Endothelial cell of umbilical vein (primary cell): ENCODE measurements around the gene DNAH6. TPM values are rescaled to one million over a fixed set of nuclear protein-coding genes. Genes with fewer than 3 reads are reported as not detected.

Experiments
- BruUV-seq: library from RNA; stranded (reverse); fragments of 400-500 nt; replicated peaks from 2 replicates; lab custom pipeline; 2021; lab: Mats Ljungman, UMichigan
- CTCF ChIA-PET: fragments of 300-600, 350-600 bp; sonication (Branson Sonifier 250); formaldehyde crosslinking; loops from one replicate; lab custom pipeline; 2021; ENCODE audit warnings: antibody characterized with exemption, inconsistent platforms; lab: Charles Lee
- POLR2A ChIA-PET: fragments of 300-600, 350-600 bp; sonication (Branson Sonifier 250); formaldehyde crosslinking; loops from one replicate; lab custom pipeline; 2021; ENCODE audit warnings: antibody characterized with exemption, inconsistent platforms; lab: Charles Lee
- DNase-seq: peaks from one replicate; pipeline ENCODE4 v3.0.0-alpha.2; 2011; ENCODE audit warnings: low read depth, low spot score
- FAIRE-seq: peaks from 2 replicates; lab custom pipeline; 2011; peaks lifted over from hg19 to GRCh38; lab: Jason Lieb, UNC
- H2AFZ ChIP-seq: 2 replicates; pipeline ENCODE4 v1.6.0; 2012; ENCODE audit warnings: low read depth, low read length, control low read depth, inconsistent platforms
- H3K27ac ChIP-seq: 2 replicates; pipeline ENCODE4 v1.5.1; 2011; ENCODE audit warnings: low read depth, mild to moderate bottlenecking, control low read depth, low read length, moderate library complexity; ENCODE audit not compliant: insufficient read depth
- H3K27me3 ChIP-seq, 2 experiments: 2 replicates each; pipeline versions ENCODE4 v1.6.0 to v1.6.1; 2011; ENCODE audit warnings: low read length in 2 of 2, mixed read lengths in 1 of 2; ENCODE audit not compliant: control insufficient read depth in 2 of 2, insufficient read depth in 2 of 2
- H3K36me3 ChIP-seq, 2 experiments: 2 replicates in 1 of 2; 3 replicates in 1 of 2; pipeline ENCODE4 v1.5.1; 2011; ENCODE audit warnings: low read length in 2 of 2, mild to moderate bottlenecking in 1 of 2, moderate library complexity in 1 of 2; ENCODE audit not compliant: control insufficient read depth in 2 of 2, insufficient read depth in 2 of 2; ENCODE audit errors: extremely low read depth in 1 of 2
- H3K4me1 ChIP-seq: 3 replicates; pipeline ENCODE4 v1.5.1; 2011; ENCODE audit warnings: mild to moderate bottlenecking, low read length; ENCODE audit not compliant: control insufficient read depth, insufficient read depth; ENCODE audit errors: extremely low read depth
- H3K4me2 ChIP-seq: 2 replicates; pipeline ENCODE4 v1.6.1; 2011; ENCODE audit warnings: low read length, control low read depth, mixed read lengths; ENCODE audit not compliant: insufficient read depth
- H3K4me3 ChIP-seq, 3 experiments: fragments of 200-600 bp in 1 of 3; sonication (generic), shearing (Covaris generic) in 1 of 3; replicated peaks in 1 of 3; 2 replicates each; pipeline ENCODE4 v1.5.1; 2011 to 2016; ENCODE audit warnings: control low read depth in 3 of 3, low read length in 3 of 3, mild to moderate bottlenecking in 2 of 3, inconsistent platforms in 1 of 3, low read depth in 1 of 3, moderate library complexity in 1 of 3; ENCODE audit not compliant: insufficient read depth in 1 of 3
- H3K79me2 ChIP-seq: 2 replicates; pipeline ENCODE4 v1.6.0; 2012; ENCODE audit warnings: low read length, inconsistent platforms; ENCODE audit not compliant: control insufficient read depth, insufficient read depth
- H3K9ac ChIP-seq: replicated peaks from 2 replicates; pipeline ENCODE3; 2011; ENCODE audit warnings: low read length, control low read depth; ENCODE audit not compliant: insufficient read depth; ENCODE audit errors: extremely low read depth
- H3K9me1 ChIP-seq: replicated peaks from 3 replicates; pipeline ENCODE4 v1.6.0; 2011; ENCODE audit warnings: mild to moderate bottlenecking, low read length; ENCODE audit not compliant: control insufficient read depth, insufficient read depth; ENCODE audit errors: extremely low read depth
- H3K9me3 ChIP-seq: replicated peaks from 2 replicates; pipeline ENCODE4 v1.5.1; 2012; ENCODE audit warnings: low read length, inconsistent platforms; ENCODE audit not compliant: control insufficient read depth, insufficient read depth
- H4K20me1 ChIP-seq: replicated peaks from 2 replicates; pipeline ENCODE3; 2011; ENCODE audit warnings: mild to moderate bottlenecking, low read length; ENCODE audit not compliant: control insufficient read depth, insufficient read depth; ENCODE audit errors: extremely low read depth
- CTCF ChIP-seq, 2 donors: IDR thresholded peaks; 1 replicate in 1 of 2; 2 replicates in 1 of 2; pipeline ENCODE4 v1.5.1; 2011; ENCODE audit warnings: low read length in 2 of 2, mild to moderate bottlenecking in 2 of 2, moderate library complexity in 2 of 2, control low read depth in 1 of 2, inconsistent platforms in 1 of 2, low read depth in 1 of 2; ENCODE audit not compliant: insufficient read depth in 1 of 2; ENCODE audit errors: extremely low read depth in 1 of 2
- EZH2 ChIP-seq: IDR thresholded peaks from 2 replicates; pipeline ENCODE4 v1.6.1; 2012; ENCODE audit warnings: borderline replicate concordance, low read depth, mild to moderate bottlenecking, moderate library complexity, low read length, inconsistent platforms; ENCODE audit not compliant: severe bottlenecking
- FOS ChIP-seq: IDR thresholded peaks from 2 replicates; pipeline ENCODE4 v1.6.1; 2011; ENCODE audit warnings: mild to moderate bottlenecking, low read length, moderate library complexity, borderline replicate concordance; ENCODE audit not compliant: insufficient read depth
- GATA2 ChIP-seq: IDR thresholded peaks from 2 replicates; pipeline ENCODE4 v1.7.0; 2011; ENCODE audit warnings: low read depth, mild to moderate bottlenecking, moderate library complexity, mixed read lengths, low read length; ENCODE audit not compliant: insufficient read length, insufficient read depth
- JUN ChIP-seq: IDR thresholded peaks from 2 replicates; pipeline ENCODE4 v1.6.1; 2011; ENCODE audit warnings: borderline replicate concordance, low read depth; ENCODE audit not compliant: insufficient read length, insufficient read depth
- MAX ChIP-seq: IDR thresholded peaks from 2 replicates; pipeline ENCODE4 v1.6.1; 2011; ENCODE audit not compliant: insufficient read depth, insufficient read length
- MYC ChIP-seq: IDR thresholded peaks from one replicate; pipeline ENCODE4 v1.6.1; 2011; ENCODE audit warnings: mild to moderate bottlenecking, low read depth, low read length
- POLR2A ChIP-seq: IDR thresholded peaks from 2 replicates; pipeline ENCODE4 v1.6.1; 2012; ENCODE audit warnings: low read depth, mild to moderate bottlenecking, control low read depth, low read length
- POLR2AphosphoS5 ChIP-seq: IDR thresholded peaks from 2 replicates; pipeline ENCODE4 v1.6.1; 2012; ENCODE audit warnings: low read depth, mild to moderate bottlenecking, control low read depth, low read length, moderate library complexity; ENCODE audit not compliant: insufficient read depth
- dilution Hi-C: fragments of 300-500 bp; cut with MboI; formaldehyde crosslinking; loops from one replicate; pipeline ENCODE4 v1.15.0; 2019; ENCODE audit warnings: low sequenced_read_pairs; ENCODE audit not compliant: extremely low pct_ligation_motif_present
- intact Hi-C: fragments of 100-400 bp; cut with micrococcal nuclease; formaldehyde crosslinking; loops from one replicate; pipeline ENCODE4 v1.10.0; 2022
- polyA plus RNA-seq, 4 experiments: library from polyadenylated mRNA; depleted of rRNA in 3 of 4; stranded (reverse) in 3 of 4; unstranded in 1 of 4; fragments of >200 nt; gene quantifications; 2 replicates each; pipeline versions ENCODE4 v1.2.1 to v1.2.3, GENCODE V29; 2011 to 2012; ENCODE audit warnings: missing spikeins in 1 of 4
- total RNA-seq: library from RNA; stranded (reverse); gene quantifications from 2 replicates; pipeline ENCODE4 v1.2.3, GENCODE V29; 2021

The DNAH6 gene
- total and polyA plus RNA-seq, 2 donors (not counting 3 experiments of a cell fraction or from before 2014, with no cell fraction given): 0.24 TPM; not detected in 1

- Histone ChIP-seq H3K79me2 (no peaks in the 10 kb centered on the region), H4K20me1 (no peaks in the 10 kb centered on the region), H3K4me3 (no peak overlapping the region), H3K27ac (no peak overlapping the region), H3K36me3 (no peaks in the 10 kb centered on the region), H3K9me3 (no peaks in the 10 kb centered on the region), H2AFZ (no peak overlapping the region), H3K9me1 (no peaks in the 10 kb centered on the region), H3K27me3 (peaks cover 2 to 7% of the 10 kb centered on the region in 2 experiments), H3K4me1 (no peaks in the 10 kb centered on the region), H3K9ac (no peak overlapping the region), H3K4me2 (no peak overlapping the region)
- TF ChIP-seq MAX (no peak), JUN (no peak), FOS (no peak), POLR2A (no peak), GATA2 (no peak), MYC (no peak), POLR2AphosphoS5 (no peak), CTCF (IDR thresholded peaks at IDR 0.05; ENCODE audit: extremely low read depth in 1 of 2, insufficient read depth in 1 of 2, low read depth in 1 of 2, low read length in 2 of 2) (no peak), EZH2 (no peak)
- BruUV-seq: no TSS peak
- ChIA-PET CTCF (interaction anchor here (1.3 to 1.6 kb wide), 2 partner anchors 94 to 113 kb away, joined by 3 to 4 read pairs; no protein-coding TSS in a partner anchor), POLR2A (no interaction called here)
- DNase-seq (no peak), FAIRE-seq (no peak)
- intact Hi-C loops: no loop called here
- dilution Hi-C loops: no loop called here
Observed at GRCh38 chr2:84768840-84769239, 252.5 kb downstream of the DNAH6 start.
